Common myeloid progenitor, CD34-positive (primary cell): ENCODE results near the gene SYT2.
"Not testable (repeated sequence)": the region's sequence is repeated elsewhere in the genome, so short reads cannot be mapped to it uniquely, and the experiment has no call there.

Experiments
- CTCF ChIA-PET: fragments of 350-600 bp; sonication (Branson Sonifier 250); formaldehyde crosslinking; loops from one replicate; lab custom pipeline; 2021; ENCODE audit warnings: antibody characterized with exemption; lab: Charles Lee
- POLR2A ChIA-PET: fragments of 350-600 bp; sonication (Branson Sonifier 250); formaldehyde crosslinking; loops from one replicate; lab custom pipeline; 2021; ENCODE audit warnings: antibody characterized with exemption; lab: Charles Lee
- DNase-seq, 3 donors: peaks; one replicate each; pipeline versions ENCODE4 v3.0.0 to v3.0.0-alpha.2; 2013
- H3K27ac ChIP-seq, 2 experiments: 1 replicate in 1 of 2; 2 replicates in 1 of 2; pipeline ENCODE4 v1.7.0; 2013; ENCODE audit warnings: inconsistent platforms in 2 of 2, low read length in 2 of 2, mild to moderate bottlenecking in 2 of 2, low read depth in 1 of 2, moderate library complexity in 1 of 2; ENCODE audit not compliant: severe bottlenecking in 2 of 2, insufficient read depth in 1 of 2, poor library complexity in 1 of 2
- H3K27me3 ChIP-seq, 5 experiments: replicated peaks in 2 of 5; 1 replicate in 3 of 5; 2 replicates in 2 of 5; pipeline versions ENCODE4 v1.6.1 to v1.7.0; 2013; ENCODE audit warnings: low read length in 4 of 5, mild to moderate bottlenecking in 2 of 5, moderate library complexity in 2 of 5, inconsistent platforms in 1 of 5; ENCODE audit not compliant: insufficient read depth in 5 of 5, control insufficient read depth in 4 of 5
- H3K36me3 ChIP-seq, 4 experiments: 1 replicate in 2 of 4; 2 replicates in 2 of 4; pipeline versions ENCODE4 v1.6.1 to v1.7.0; 2013; ENCODE audit warnings: low read length in 3 of 4, control low read depth in 1 of 4, mild to moderate bottlenecking in 1 of 4; ENCODE audit not compliant: control insufficient read depth in 4 of 4, insufficient read depth in 4 of 4
- H3K4me1 ChIP-seq, 4 experiments: 1 replicate in 3 of 4; 2 replicates in 1 of 4; pipeline versions ENCODE4 v1.6.1 to v1.7.1; 2013; ENCODE audit warnings: low read length in 3 of 4, mild to moderate bottlenecking in 3 of 4, control low read depth in 1 of 4, inconsistent platforms in 1 of 4, moderate library complexity in 1 of 4; ENCODE audit not compliant: control insufficient read depth in 4 of 4, insufficient read depth in 4 of 4; ENCODE audit errors: control extremely low read depth in 1 of 4
- H3K4me3 ChIP-seq, 7 experiments: 1 replicate in 4 of 7; 2 replicates in 3 of 7; pipeline versions ENCODE4 v1.5.1 to v1.7.0; 2013; ENCODE audit warnings: mild to moderate bottlenecking in 7 of 7, low read length in 6 of 7, moderate library complexity in 6 of 7, inconsistent platforms in 2 of 7, low read depth in 2 of 7, control low read depth in 1 of 7; ENCODE audit not compliant: insufficient read depth in 4 of 7, control insufficient read depth in 1 of 7; ENCODE audit errors: extremely low read depth in 1 of 7
- H3K9me3 ChIP-seq, 5 experiments: 1 replicate in 4 of 5; 2 replicates in 1 of 5; pipeline versions ENCODE4 v1.6.1 to v1.7.1; 2013; ENCODE audit warnings: low read length in 4 of 5, mild to moderate bottlenecking in 2 of 5, inconsistent platforms in 1 of 5, low read depth in 1 of 5, moderate library complexity in 1 of 5; ENCODE audit not compliant: control insufficient read depth in 4 of 5, insufficient read depth in 2 of 5; ENCODE audit errors: control extremely low read depth in 1 of 5
- WGBS: methylation state at CpG from one replicate; pipeline ENCODE4 v1.1.5; 2013; ENCODE audit not compliant: insufficient coverage; 5-methylcytosine and 5-hydroxymethylcytosine counted together

The SYT2 gene

DNA sequence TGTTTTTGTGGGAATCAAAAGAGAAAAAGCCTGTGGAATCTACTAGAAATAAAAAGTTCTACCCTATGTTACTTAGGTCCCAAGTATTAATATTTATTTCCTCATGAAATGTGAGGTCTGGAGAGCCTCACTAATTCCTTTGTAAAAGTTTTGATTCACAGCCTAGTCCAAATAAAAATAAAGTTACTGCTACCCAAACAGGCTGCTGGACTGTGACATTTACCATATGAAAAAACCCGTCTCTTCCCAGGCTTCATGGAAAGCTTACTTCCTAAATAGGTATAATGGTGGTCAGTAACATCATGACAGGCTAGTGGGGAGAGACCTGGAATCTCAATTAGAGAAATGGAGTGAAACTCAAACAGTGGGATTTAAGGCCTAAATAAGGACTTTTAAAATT is 160.2 kb downstream of the SYT2 start:
- CTCF ChIA-PET, H3K4me3 ChIP-seq, POLR2A ChIA-PET, H3K4me1 ChIP-seq, H3K27me3 ChIP-seq, DNase-seq, H3K36me3 ChIP-seq, H3K9me3 ChIP-seq, H3K27ac ChIP-seq: not testable (repeated sequence)
- WGBS: no CpG with 5 or more reads among the region's 1 CpG

DNA sequence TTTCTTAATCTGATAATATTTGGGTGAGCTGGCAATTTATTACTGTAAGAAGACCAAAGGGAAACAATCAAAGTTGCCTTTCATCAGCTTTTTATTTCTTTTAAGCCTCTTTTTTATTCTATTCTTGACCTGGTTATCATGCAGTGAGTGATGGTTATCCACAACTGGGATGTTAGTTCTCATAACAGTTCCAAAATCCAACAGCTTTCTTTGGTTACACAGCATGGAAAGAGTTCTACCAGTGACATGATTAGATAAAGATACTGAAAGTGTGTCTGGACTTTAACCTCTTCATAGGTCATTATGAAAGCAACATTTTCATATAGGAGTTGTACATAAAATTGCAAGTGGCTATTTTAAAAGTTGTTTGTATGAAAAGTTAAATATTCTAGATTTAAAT is 163.0 kb downstream of the SYT2 start:
- H3K27me3 ChIP-seq: no peaks in the 10 kb centered on the region
- ChIA-PET CTCF (interaction anchor here (0.8 kb wide), 1 partner anchor 11 kb away, joined by 3 read pairs; no protein-coding TSS in a partner anchor), POLR2A (no interaction called here)
- DNase-seq: no peak
- no peaks in the 10 kb centered on the region for H3K36me3 ChIP-seq
- H3K4me1 ChIP-seq: no peaks in the 10 kb centered on the region
- no peak overlapping the region for H3K27ac ChIP-seq
- H3K9me3 ChIP-seq: no peaks in the 10 kb centered on the region
- no peak overlapping the region for H3K4me3 ChIP-seq

DNA sequence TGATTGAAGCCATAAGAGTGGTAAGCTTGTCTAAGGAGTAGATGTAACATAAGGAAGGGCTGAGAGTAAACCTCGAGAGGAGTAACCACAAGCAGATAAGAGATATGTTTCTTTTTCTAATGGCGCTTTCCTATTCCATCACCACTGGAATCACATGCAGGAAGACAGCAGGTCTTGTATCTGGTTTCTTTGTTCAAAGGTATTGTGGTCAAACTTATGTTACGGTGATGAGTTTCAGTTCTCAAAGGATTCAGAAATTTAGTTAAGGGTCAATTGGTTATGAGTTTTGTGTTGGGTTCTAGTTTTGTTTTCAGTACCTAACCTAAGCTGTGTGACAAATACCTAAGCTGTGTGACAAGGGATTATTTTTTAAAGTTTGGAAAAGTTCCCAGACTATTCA is 163.5 kb downstream of the SYT2 start:
- WGBS: no CpG with 5 or more reads among the region's 3 CpGs

DNA sequence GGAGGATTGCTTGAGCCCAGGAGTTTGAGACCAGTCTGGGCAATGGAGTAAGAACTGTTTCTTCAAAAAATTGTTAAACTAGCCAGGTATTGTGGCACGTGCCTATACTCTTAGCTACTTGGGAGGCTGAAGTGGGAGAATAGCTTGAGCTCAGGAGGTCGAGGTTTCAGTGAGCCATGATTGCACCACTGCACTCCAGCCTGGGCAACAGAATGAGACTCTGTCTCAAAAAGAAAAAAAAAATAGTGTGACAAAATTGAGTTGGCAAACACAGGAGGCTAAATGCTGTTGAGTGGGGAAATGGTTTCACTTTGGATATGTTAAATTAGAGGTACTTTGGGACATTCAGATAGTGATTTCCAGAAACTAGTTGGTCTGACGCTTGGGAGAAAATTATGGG is 163.9 kb downstream of the SYT2 start:
- H3K27ac ChIP-seq, H3K27me3 ChIP-seq, H3K9me3 ChIP-seq, H3K4me1 ChIP-seq, DNase-seq, H3K36me3 ChIP-seq, POLR2A ChIA-PET, H3K4me3 ChIP-seq: not testable (repeated sequence)
- 94% methylated on average over 3 of the region's 3 CpGs for WGBS
- CTCF ChIA-PET: interaction anchor here (0.7 kb wide), 2 partner anchors 28 to 33 kb away, joined by 3 read pairs; no protein-coding TSS in a partner anchor

More for the DNA sequence above, 163.5 kb downstream of the SYT2 start:
- H3K36me3 ChIP-seq, H3K27me3 ChIP-seq, DNase-seq, POLR2A ChIA-PET, H3K27ac ChIP-seq, H3K4me1 ChIP-seq, H3K4me3 ChIP-seq, H3K9me3 ChIP-seq: not testable (repeated sequence)
- CTCF ChIA-PET: interaction anchor here (0.7 to 0.8 kb wide), 3 partner anchors 10 to 33 kb away, joined by 3 read pairs; no protein-coding TSS in a partner anchor

DNA sequence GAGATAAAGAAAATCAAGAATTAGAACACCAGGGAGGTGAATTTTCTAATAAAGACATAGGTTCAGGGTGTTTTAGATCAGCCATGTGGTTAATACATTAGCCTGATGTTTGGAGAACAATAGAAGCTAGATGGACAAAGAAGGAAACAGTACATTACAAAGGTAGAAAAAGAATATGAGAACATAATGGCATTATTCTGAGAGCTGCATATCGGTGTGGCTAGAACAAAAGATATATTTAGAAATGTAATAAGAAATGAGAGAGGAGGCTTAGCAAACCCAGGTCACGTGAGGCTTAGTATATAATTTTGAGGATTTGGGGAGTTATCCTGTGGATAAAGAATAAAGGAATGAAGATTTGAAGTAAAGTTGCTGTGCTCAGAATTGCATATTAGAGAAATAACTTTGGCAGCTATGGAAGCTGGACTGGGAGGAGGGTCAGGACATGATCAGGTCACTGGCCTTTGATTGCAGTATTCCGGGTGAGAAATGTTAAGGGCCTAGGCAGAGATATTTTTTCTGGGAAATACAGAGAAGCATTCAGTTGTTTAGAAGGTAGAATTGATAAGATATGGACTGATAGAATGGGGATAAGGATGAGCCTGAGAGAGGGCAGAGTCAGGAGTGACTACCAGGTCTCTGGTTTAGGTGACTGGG is 164.5 kb downstream of the SYT2 start:
- H3K4me3 ChIP-seq, H3K9me3 ChIP-seq, POLR2A ChIA-PET, H3K4me1 ChIP-seq, H3K27me3 ChIP-seq, DNase-seq, H3K27ac ChIP-seq, H3K36me3 ChIP-seq: not testable (repeated sequence)
- CTCF ChIA-PET: interaction anchor here (0.7 kb wide), 1 partner anchor 28 kb away, joined by 3 read pairs; no protein-coding TSS in a partner anchor
- 100% methylated on average over 3 of the region's 3 CpGs for WGBS

DNA sequence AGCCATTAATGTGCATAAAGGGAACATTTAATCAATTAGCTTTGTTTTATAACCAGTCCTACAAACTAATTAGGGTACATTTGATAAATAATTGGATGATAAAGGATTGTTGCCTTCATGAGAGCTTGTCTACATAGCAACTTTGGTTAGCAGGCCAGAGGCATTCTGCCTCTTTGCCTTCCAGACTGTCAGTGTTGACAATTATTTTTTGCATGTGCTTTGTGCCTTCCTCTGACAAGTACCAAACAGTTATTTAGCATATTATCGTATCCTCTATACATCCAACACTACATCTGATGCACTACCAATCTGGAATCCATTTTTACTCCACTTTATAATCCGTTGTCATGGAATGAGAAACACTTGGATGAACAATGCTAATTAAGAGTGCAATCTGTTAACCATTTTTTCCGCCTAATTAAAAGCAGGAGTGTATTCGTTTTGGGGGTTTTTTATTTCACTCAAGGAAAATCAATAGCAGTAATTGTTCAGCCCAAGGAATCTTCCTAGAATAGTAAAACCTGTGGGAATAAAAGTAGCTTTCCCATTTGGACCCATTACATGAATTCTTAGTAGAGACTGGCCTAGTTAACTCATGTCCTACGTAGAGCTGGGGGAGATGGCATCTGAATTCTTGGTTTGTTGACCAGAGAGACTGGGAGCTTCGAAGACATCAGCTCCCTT is 165.3 kb downstream of the SYT2 start:
- POLR2A ChIA-PET, H3K36me3 ChIP-seq, H3K27ac ChIP-seq, H3K9me3 ChIP-seq, H3K4me3 ChIP-seq, H3K4me1 ChIP-seq, CTCF ChIA-PET, DNase-seq, H3K27me3 ChIP-seq: not testable (repeated sequence)
- WGBS: 84% methylated on average over 2 of the region's 6 CpGs

DNA sequence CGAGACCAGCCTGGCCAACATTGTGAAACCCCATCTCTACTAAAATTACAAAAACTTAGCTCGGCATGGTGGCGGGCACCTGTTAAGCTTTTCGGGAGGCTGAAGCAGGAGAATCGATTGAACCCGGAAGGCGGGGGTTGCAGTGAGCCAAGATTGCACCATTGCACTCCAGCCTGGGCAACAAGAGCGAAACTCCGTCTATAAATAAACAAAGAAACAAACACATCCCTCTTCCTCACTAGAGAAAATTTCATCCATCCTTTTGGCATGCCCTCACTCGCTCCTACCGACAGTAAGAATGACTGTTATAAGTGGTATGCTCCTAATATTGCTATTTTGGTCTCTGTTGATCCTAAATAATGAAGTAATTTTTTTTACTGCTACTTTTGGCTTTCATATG is 166.7 kb downstream of the SYT2 start:
- H3K9me3 ChIP-seq, H3K36me3 ChIP-seq, POLR2A ChIA-PET, H3K4me1 ChIP-seq, H3K27ac ChIP-seq, H3K4me3 ChIP-seq, CTCF ChIA-PET, H3K27me3 ChIP-seq, DNase-seq: not testable (repeated sequence)
- WGBS: 96% methylated on average over 7 of the region's 11 CpGs
